GM13977 (cell line): ENCODE results near the gene RSAD2.

Experiments used
- DNase-seq: peaks from one replicate; pipeline ENCODE4 v3.0.0; 2012; ENCODE audit warnings: low spot score
- in situ Hi-C: fragments of 300-500 bp; cut with MboI; formaldehyde crosslinking; loops from one replicate; pipeline ENCODE4 v1.12.0; 2022; ENCODE audit warnings: low sequenced_read_pairs, low pct_unique_long_range_greater_than_20kb, mixed read lengths, inconsistent platforms; ENCODE audit not compliant: unreplicated experiment
- TF ChIP-seq, protein P1 (sequence below): IDR thresholded peaks from 2 replicates; pipeline ENCODE4 v1.5.1; 2012; ENCODE audit warnings: mild to moderate bottlenecking, control low read depth; ENCODE audit not compliant: insufficient read depth; ENCODE audit errors: extremely low read depth, missing control alignments

The RSAD2 gene

DNA sequence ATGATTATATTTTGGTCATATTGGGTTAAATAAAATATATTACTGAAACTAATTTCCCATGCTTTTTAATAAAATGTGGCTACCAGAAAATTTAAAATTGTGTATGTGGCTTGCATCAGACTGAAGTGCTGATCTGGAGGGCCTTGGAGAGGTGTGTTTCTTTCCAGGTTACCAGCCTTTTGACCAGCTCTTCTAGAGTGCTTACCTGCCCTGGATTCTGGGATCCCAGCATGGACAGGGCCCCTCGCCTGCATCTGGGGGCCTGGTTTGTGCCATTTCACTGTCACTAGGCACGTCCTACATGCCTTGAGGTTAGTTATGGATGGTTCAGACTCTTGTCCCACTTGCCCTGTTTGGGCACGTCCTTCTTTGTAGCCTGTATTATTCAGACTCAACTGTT is 50.2 kb downstream of the RSAD2 start:
- TF ChIP-seq, protein P1, sequence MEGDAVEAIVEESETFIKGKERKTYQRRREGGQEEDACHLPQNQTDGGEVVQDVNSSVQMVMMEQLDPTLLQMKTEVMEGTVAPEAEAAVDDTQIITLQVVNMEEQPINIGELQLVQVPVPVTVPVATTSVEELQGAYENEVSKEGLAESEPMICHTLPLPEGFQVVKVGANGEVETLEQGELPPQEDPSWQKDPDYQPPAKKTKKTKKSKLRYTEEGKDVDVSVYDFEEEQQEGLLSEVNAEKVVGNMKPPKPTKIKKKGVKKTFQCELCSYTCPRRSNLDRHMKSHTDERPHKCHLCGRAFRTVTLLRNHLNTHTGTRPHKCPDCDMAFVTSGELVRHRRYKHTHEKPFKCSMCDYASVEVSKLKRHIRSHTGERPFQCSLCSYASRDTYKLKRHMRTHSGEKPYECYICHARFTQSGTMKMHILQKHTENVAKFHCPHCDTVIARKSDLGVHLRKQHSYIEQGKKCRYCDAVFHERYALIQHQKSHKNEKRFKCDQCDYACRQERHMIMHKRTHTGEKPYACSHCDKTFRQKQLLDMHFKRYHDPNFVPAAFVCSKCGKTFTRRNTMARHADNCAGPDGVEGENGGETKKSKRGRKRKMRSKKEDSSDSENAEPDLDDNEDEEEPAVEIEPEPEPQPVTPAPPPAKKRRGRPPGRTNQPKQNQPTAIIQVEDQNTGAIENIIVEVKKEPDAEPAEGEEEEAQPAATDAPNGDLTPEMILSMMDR, result no peak
- no peak for DNase-seq
- in situ Hi-C loops, result no loop called here

DNA sequence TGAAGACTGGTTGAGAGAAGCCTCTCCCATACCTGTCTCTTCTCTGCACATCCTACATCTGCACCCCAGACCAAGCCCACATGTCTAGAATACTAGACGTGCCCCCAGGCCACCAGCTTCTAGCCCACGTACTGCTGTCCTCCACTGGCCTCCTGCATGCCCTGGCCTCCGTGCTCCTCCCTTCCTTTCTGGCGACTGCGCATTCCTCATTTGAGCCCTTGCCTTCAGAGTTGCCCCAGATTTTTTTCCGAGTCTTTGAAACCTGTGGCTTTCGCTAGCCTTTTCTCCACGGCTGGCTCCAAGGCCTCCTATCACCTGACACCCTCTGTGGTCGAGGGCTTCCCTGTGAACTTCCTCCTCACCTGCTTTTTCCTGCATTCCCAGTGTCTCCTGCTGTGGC is 50.9 kb downstream of the RSAD2 start:
- in situ Hi-C loops, result no loop called here
- no peak for DNase-seq
- TF ChIP-seq, protein P1, result no peak

DNA sequence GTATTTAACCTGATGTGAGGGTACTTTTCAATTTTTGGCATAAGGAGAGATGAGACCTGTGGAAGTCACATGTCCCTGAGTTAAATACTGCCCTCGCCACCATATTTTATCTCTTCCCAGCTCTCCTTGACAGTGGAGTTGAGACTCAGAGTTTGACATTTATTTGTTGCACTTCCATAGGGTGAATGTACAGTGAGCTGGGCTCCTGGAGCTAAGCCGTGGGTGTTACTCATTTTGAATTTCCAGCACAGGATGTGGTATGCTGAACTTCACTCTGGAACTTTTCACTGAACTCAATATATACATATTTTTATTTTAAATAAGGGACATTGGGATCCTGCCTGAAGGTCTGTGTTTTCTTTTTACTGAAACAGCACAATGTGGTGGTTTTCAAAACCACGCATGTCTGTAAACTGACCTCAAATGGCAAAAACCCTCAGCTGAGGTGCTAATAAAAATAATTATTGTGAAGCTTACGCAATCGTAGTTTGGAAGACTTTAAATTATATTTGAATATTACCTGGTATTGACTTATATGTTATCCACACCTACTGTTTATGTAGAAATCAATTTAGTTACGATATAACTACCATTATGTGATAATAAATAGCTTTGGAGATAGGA is 51.7 kb downstream of the RSAD2 start:
- TF ChIP-seq, protein P1, result no peak
- in situ Hi-C loops, result no loop called here
- no peak for DNase-seq

DNA sequence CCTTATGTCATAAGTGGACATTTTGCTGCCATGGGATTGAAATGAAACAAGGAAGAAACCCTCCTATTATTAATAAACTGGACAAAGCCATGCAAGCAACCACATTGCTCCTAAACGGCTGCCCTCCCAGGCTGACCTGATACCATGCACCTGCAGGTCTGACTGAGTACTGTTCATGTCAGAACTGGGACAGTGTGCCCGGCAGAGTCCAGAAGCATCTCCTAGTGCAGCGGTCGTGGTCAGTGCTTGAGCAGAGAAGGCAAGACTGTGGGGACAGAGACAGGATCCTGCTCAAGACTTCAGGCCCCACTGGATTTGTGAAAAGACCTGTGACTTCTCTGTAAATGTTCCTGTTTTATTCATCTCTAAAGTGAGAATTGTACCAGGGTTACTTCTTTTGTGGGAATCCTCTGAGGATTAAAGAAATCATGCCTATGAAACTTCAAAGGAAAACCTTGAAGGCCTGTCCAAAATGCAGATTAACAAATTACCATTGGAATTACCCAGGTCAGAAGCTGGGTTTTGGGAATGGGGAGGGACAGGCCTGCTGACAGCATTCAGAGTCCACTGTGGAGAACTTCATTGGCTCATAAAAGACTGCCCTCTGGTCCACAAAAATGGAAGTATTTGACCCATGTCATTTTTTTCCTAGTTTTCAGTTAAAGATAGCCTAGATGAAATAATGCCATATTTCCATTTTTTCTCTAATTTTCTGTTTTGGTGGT is 53.5 kb downstream of the RSAD2 start:
- no peak for DNase-seq
- in situ Hi-C loops, result no loop called here
- TF ChIP-seq, protein P1, result no peak

DNA sequence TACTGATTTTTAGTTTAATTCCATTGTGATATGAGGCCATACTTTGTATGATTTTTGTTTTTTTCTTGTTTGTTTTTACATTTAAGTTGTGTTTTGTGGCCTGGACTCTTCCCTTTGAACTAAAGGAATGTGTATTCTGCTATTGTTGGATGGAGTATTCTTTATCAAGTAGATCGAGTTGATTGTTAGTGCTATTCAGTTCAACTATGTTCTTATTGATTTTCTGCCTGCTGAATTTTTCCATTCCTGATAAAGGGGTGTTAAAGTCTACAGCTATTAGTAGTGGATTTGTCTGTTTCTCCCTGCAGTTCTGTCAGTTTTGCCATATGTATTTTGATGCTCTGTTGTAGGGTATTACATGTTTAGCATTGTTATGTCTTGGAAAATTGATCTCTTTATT is 54.2 kb downstream of the RSAD2 start:
- in situ Hi-C loops, result no loop called here
- TF ChIP-seq, protein P1, result no peak
- no peak for DNase-seq

DNA sequence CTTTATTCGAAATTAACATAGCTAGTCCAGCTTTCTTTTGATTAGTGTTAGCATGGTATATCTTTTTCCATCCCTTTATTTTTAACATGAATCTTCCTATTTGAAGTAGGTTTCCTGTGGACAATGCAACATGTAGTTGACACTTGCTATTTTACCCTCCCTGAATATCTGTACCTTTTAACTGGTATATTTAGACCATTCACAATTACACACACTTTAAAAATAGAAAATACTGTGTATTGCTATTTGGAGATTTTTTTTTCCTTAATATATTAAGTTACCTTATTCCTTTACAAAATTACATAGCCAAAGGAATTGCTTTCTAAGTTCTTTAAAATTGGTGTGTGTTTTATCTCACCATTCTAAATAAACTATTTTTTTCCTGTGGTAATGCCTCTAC is 54.6 kb downstream of the RSAD2 start:
- in situ Hi-C loops, result no loop called here
- TF ChIP-seq, protein P1, result no peak
- DNase-seq, result no peak
